Suprapubic skin (tissue), 4 donors: ENCODE measurements around the gene PIP5K1B. TPM values are rescaled to one million over a fixed set of nuclear protein-coding genes. Genes with fewer than 3 reads are reported as not detected.

Experiments used
- DNase-seq, 2 donors: peaks; one replicate each; pipeline ENCODE4 v3.0.0-alpha.2; 2019; ENCODE audit warnings: low spot score in 2 of 2
- H3K27ac ChIP-seq: fragments of 200-600 bp; sonication (generic); one replicate; pipeline ENCODE4 v1.5.1; 2019
- H3K27me3 ChIP-seq: fragments of 200-600 bp; sonication (generic); one replicate; pipeline ENCODE4 v1.5.1; 2019
- H3K36me3 ChIP-seq: fragments of 200-600 bp; sonication (generic); one replicate; pipeline ENCODE4 v1.5.1; 2019
- H3K4me1 ChIP-seq: fragments of 200-600 bp; sonication (generic); one replicate; pipeline ENCODE4 v1.5.1; 2019
- H3K4me3 ChIP-seq: fragments of 200-600 bp; sonication (generic); one replicate; pipeline ENCODE4 v1.5.1; 2019; ENCODE audit warnings: mild to moderate bottlenecking
- H3K9me3 ChIP-seq: fragments of 200-600 bp; sonication (generic); one replicate; pipeline ENCODE4 v1.5.1; 2019
- EP300 ChIP-seq: sonication (generic); formaldehyde crosslinking; IDR thresholded peaks from one replicate; pipeline ENCODE4 v1.6.1; 2017; ENCODE audit warnings: antibody characterized with exemption
- POLR2A ChIP-seq, 2 donors: fragments of 450-650 bp; IDR thresholded peaks; one replicate each; pipeline ENCODE4 v1.6.1; 2017; ENCODE audit warnings: antibody characterized with exemption in 2 of 2, mild to moderate bottlenecking in 2 of 2, moderate library complexity in 2 of 2
- POLR2AphosphoS5 ChIP-seq, 3 donors: sonication (generic); formaldehyde crosslinking; IDR thresholded peaks; one replicate each; pipeline ENCODE4 v1.6.1; 2017; ENCODE audit warnings: antibody characterized with exemption in 3 of 3
- WGBS: methylation state at CpG from one replicate; pipeline ENCODE4 v1.1.5; 2018; 5-methylcytosine and 5-hydroxymethylcytosine counted together
- total RNA-seq, 4 donors: library from RNA; depleted of rRNA; stranded (reverse); fragments of >200 nt; gene quantifications; one replicate each; pipeline ENCODE4 v1.1.0, GENCODE V29; 2016
- TF ChIP-seq, protein P1 (sequence below), 2 donors: fragments of 200-600 bp in 1 of 2; fragments of 450-650 bp in 1 of 2; sonication (generic) in 1 of 2; IDR thresholded peaks; one replicate each; pipeline ENCODE4 v1.5.1; 2016 to 2019; ENCODE audit warnings: antibody characterized with exemption in 2 of 2, mild to moderate bottlenecking in 1 of 2, moderate library complexity in 1 of 2

PIP5K1B gene
- total RNA-seq, 4 donors from 2014 or later, result 1.7 to 7.8 (median 3.4) TPM

DNA sequence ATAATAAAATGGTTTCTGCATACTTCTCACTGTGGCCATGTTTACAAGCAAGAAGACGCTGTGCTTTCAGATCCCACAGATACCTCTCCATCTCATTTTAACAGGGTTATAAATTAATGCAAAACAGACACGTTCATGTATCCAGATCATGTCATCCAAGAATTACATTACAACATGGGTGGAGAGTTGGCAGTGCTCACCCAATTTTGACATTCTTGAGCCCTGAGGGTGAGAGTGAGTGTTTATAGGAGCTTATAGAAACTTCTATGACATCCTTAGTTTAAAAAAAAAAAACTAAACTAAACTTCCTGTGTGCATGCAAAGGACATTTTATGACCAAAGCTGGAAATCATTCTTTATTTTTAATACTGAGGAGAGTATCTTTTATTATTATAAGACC lies 299.8 kb downstream of the PIP5K1B start:
- WGBS, result 12% methylated on average over 2 of the region's 2 CpGs
- Histone ChIP-seq H3K9me3 (no peaks in the 10 kb centered on the region), H3K4me3 (no peak overlapping the region), H3K36me3 (no peaks in the 10 kb centered on the region), H3K27ac (no peak overlapping the region), H3K27me3 (peaks cover 41% of the 10 kb centered on the region), H3K4me1 (no peaks in the 10 kb centered on the region)
- TF ChIP-seq POLR2AphosphoS5 (IDR thresholded peaks at IDR 0.05) (no peak), EP300 (no peak), POLR2A (IDR thresholded peaks at IDR 0.05) (no peak)
- TF ChIP-seq, protein P1, sequence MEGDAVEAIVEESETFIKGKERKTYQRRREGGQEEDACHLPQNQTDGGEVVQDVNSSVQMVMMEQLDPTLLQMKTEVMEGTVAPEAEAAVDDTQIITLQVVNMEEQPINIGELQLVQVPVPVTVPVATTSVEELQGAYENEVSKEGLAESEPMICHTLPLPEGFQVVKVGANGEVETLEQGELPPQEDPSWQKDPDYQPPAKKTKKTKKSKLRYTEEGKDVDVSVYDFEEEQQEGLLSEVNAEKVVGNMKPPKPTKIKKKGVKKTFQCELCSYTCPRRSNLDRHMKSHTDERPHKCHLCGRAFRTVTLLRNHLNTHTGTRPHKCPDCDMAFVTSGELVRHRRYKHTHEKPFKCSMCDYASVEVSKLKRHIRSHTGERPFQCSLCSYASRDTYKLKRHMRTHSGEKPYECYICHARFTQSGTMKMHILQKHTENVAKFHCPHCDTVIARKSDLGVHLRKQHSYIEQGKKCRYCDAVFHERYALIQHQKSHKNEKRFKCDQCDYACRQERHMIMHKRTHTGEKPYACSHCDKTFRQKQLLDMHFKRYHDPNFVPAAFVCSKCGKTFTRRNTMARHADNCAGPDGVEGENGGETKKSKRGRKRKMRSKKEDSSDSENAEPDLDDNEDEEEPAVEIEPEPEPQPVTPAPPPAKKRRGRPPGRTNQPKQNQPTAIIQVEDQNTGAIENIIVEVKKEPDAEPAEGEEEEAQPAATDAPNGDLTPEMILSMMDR (IDR thresholded peaks at IDR 0.05), result no peak
- no peak for DNase-seq

DNA sequence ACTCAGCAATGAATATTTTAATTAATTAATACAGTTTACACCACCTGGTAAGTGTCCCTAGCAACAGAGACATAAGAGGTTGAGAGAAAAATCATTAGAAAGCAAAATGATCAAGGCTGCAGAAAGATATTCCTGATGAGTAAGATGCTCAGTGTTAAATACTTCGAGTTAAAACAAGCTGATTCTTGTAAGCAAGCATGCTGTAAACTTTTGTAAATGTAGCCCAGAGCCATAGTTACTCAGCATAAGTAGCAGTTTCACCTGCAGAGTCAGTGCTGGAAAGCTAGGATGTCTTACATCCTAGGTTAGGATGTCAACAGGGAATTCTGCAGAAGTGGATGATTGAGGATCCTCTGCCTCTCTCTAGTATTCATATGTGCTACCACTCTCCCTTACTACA lies 304.7 kb downstream of the PIP5K1B start:
- H3K4me3 ChIP-seq, result no peak overlapping the region
- H3K27me3 ChIP-seq, result peaks cover 33% of the 10 kb centered on the region
- WGBS, result 31% methylated on average over 1 of the region's 1 CpG
- H3K36me3 ChIP-seq, result no peaks in the 10 kb centered on the region
- H3K9me3 ChIP-seq, result no peaks in the 10 kb centered on the region
- DNase-seq, result no peak
- H3K27ac ChIP-seq, result no peak overlapping the region
- no peaks in the 10 kb centered on the region for H3K4me1 ChIP-seq
- TF ChIP-seq EP300, result no peak

DNA sequence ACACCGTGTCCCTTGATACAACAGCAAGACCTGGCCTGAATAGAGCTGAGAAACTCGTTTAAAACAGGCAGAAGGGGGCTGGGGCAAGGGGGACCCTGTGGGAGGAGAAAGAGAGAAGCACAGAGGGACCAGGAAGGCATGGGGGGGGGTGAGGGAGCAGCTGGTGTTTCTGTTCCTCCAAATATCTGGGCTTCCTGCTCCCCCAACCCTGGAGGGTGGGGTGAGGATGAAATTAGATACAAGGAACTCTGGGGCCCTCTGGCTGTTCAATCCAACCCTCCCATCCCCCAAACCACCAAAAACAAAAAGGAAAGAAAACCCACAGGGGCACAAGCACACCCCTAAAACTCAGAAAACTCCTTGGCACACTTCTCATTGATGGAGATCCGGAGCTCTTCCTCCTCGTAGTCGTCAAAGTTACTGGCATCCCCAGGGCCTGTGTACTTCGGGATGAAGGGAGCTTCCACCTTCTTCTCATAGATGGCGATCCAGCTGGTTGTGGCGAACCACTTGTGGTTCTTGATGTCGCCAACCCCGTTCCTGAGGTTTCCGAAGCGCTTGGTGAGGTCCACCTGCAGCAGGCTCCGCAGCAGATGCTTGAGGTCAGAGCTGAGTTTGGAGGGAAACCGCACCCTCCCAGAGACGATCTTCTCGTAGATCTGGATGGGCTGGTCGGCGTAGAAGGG lies 307.8 kb downstream of the PIP5K1B start:
- Histone ChIP-seq H3K4me1 (no peaks in the 10 kb centered on the region), H3K27me3 (peaks cover 16% of the 10 kb centered on the region), H3K36me3 (no peaks in the 10 kb centered on the region), H3K9me3 (no peaks in the 10 kb centered on the region), H3K4me3 (no peak overlapping the region), H3K27ac (no peak overlapping the region)
- TF ChIP-seq POLR2A (IDR thresholded peaks at IDR 0.05) (no peak), EP300 (no peak), POLR2AphosphoS5 (IDR thresholded peaks at IDR 0.05) (no peak)
- TF ChIP-seq, protein P1 (IDR thresholded peaks at IDR 0.05), result no peak
- no peak for DNase-seq
- 73% methylated on average over 17 of the region's 18 CpGs for WGBS

DNA sequence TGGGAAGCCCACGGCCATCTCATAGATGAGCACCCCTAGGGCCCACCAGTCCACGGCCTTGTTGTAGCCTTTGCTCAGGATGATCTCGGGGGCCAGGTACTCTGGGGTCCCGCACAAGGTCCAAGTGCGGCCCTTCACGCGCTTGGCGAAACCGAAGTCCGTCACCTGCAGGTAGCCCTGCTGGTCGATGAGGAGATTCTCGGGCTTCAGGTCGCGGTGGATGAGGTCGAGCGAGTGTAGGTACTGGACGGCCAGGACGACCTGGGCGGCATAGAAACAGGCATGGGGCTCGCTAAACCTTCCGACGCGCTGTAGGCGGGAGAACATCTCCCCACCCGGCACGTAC lies 308.3 kb downstream of the PIP5K1B start:
- Histone ChIP-seq H3K4me1 (no peaks in the 10 kb centered on the region), H3K9me3 (no peaks in the 10 kb centered on the region), H3K27ac (no peak overlapping the region), H3K27me3 (peaks cover 14% of the 10 kb centered on the region), H3K36me3 (no peaks in the 10 kb centered on the region), H3K4me3 (no peak overlapping the region)
- no peak for DNase-seq
- TF ChIP-seq EP300 (no peak), POLR2AphosphoS5 (IDR thresholded peaks at IDR 0.05) (no peak), POLR2A (IDR thresholded peaks at IDR 0.05) (no peak)
- TF ChIP-seq, protein P1 (IDR thresholded peaks at IDR 0.05), result no peak
- 97% methylated on average over 26 of the region's 26 CpGs for WGBS

DNA sequence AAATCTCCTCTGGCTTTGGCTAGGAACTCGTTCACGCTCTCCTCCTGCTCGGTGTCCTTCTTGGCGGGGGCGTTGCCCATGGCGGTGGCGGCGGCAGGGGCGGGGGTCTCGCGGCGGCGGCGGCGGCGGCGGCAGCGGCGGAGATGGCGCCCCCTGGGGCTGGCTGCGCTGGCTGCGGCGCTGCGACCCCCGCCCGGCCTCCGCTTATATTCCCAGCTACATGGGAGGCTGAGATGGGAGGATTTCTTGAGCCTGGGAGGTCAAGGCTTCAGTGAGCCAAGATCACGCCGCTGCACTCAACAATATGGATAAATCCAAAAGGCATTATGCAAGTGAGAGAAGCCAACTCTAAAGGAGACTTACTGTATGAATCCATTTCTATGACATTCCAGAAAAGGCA lies 309.0 kb downstream of the PIP5K1B start, which contains the start of gene PRKACG:
TSS of gene PRKACG (minus strand) at position 101 of the 400 bp plus-strand sequence. CDS start at position 80, 21 bp downstream.
- Histone ChIP-seq H3K4me1 (no peaks in the 10 kb centered on the region), H3K36me3 (no peaks in the 10 kb centered on the region), H3K27me3 (peaks cover 14% of the 10 kb centered on the region), H3K9me3 (no peaks in the 10 kb centered on the region), H3K27ac (no peak within 1 kb of the TSS), H3K4me3 (no peak within 1 kb of the TSS)
- TF ChIP-seq, protein P1 (IDR thresholded peaks at IDR 0.05), result no peak
- no peak for TF ChIP-seq POLR2AphosphoS5 (IDR thresholded peaks at IDR 0.05)
- no peak for TF ChIP-seq EP300
- TF ChIP-seq POLR2A (IDR thresholded peaks at IDR 0.05), result no peak
- WGBS, result 98% methylated on average over 29 of the region's 29 CpGs
- DNase-seq, result no peak
